Measurements from ENCODE around the gene TMPRSS11D. TPM values are rescaled to one million over a fixed set of nuclear protein-coding genes. Genes with fewer than 3 reads are reported as not detected.

The TMPRSS11D gene
- total and polyA plus RNA-seq, 7 donors = 0.10 TPM; not detected in 6

- ATAC-seq (no peak), DNase-seq (no peak)
- 73 to 83% (median 77%) methylated on average over 1 of the region's 1 CpG for WGBS, 3 donors
- no peak overlapping the region for H3K4me3 ChIP-seq
- no peaks in the 10 kb centered on the region for H3K36me3 ChIP-seq (ENCODE audit: insufficient read depth in 1 of 2, low read depth in 1 of 2)
- intact Hi-C loops (cut with DNase I) = no loop called here
- no peaks in the 10 kb centered on the region for H3K27me3 ChIP-seq (ENCODE audit: insufficient read depth in 3 of 3, low read length in 2 of 3)
- H3K27ac ChIP-seq = no peak overlapping the region
- no peaks in the 10 kb centered on the region for H3K9me3 ChIP-seq
- no peak for TF ChIP-seq CTCF (IDR thresholded peaks at IDR 0.05)
- no peaks in the 10 kb centered on the region for H3K4me1 ChIP-seq
These were observed 10.9 kb upstream of the TMPRSS11D start for GRCh38 chr4:67894659-67895058.

GRCh38 chr4:67892905-67893304 lies 9.1 kb upstream of the TMPRSS11D start:
- no peaks in the 10 kb centered on the region for H3K4me1 ChIP-seq

GRCh38 chr4:67892253-67892652 lies 8.5 kb upstream of the TMPRSS11D start:
- Histone ChIP-seq H3K27ac (no peak overlapping the region), H3K36me3 (ENCODE audit: insufficient read depth in 1 of 2, low read depth in 1 of 2) (no peaks in the 10 kb centered on the region), H3K27me3 (ENCODE audit: insufficient read depth in 3 of 3, low read length in 2 of 3) (no peaks in the 10 kb centered on the region), H3K4me1 (no peaks in the 10 kb centered on the region), H3K9me3 (no peaks in the 10 kb centered on the region), H3K4me3 (no peak overlapping the region)
- TF ChIP-seq CTCF (IDR thresholded peaks at IDR 0.05) = no peak
- ATAC-seq (no peak), DNase-seq (no peak)
- WGBS, 3 donors = 87 to 92% (median 90%) methylated on average over 2 of the region's 2 CpGs
- intact Hi-C loops (cut with DNase I) = no loop called here

More at GRCh38 chr4:67892905-67893304, 9.1 kb upstream of the TMPRSS11D start:
- H3K27me3 ChIP-seq (ENCODE audit: insufficient read depth in 3 of 3, low read length in 2 of 3) = no peaks in the 10 kb centered on the region
- intact Hi-C loops (cut with DNase I) = no loop called here
- ATAC-seq = no peak
- 61 to 69% (median 68%) methylated on average over 3 of the region's 3 CpGs for WGBS, 3 donors
- no peak overlapping the region for H3K27ac ChIP-seq
- no peak overlapping the region for H3K4me3 ChIP-seq
- no peaks in the 10 kb centered on the region for H3K9me3 ChIP-seq
- no peak for DNase-seq
- no peaks in the 10 kb centered on the region for H3K36me3 ChIP-seq (ENCODE audit: insufficient read depth in 1 of 2, low read depth in 1 of 2)
- TF ChIP-seq CTCF (IDR thresholded peaks at IDR 0.05) = no peak

- Histone ChIP-seq H3K36me3 (ENCODE audit: insufficient read depth in 1 of 2, low read depth in 1 of 2) (no peaks in the 10 kb centered on the region), H3K4me1 (no peaks in the 10 kb centered on the region), H3K27me3 (ENCODE audit: insufficient read depth in 3 of 3, low read length in 2 of 3) (no peaks in the 10 kb centered on the region), H3K27ac (no peak overlapping the region), H3K4me3 (no peak overlapping the region), H3K9me3 (no peaks in the 10 kb centered on the region)
- DNase-seq = no peak
- TF ChIP-seq CTCF (IDR thresholded peaks at IDR 0.05) = no peak
- ATAC-seq = no peak
- intact Hi-C loops (cut with DNase I) = no loop called here
These were observed 7.8 kb upstream of the TMPRSS11D start for GRCh38 chr4:67891645-67892044.

GRCh38 chr4:67886281-67886680 lies 2.5 kb upstream of the TMPRSS11D start:
- no peaks in the 10 kb centered on the region for H3K27me3 ChIP-seq (ENCODE audit: insufficient read depth in 3 of 3, low read length in 2 of 3)
- WGBS, 3 donors = 52 to 64% (median 52%) methylated on average over 4 of the region's 4 CpGs
- intact Hi-C loops (cut with DNase I) = no loop called here
- TF ChIP-seq CTCF (IDR thresholded peaks at IDR 0.05) = no peak
- DNase-seq (no peak), ATAC-seq (no peak)
- H3K4me1 ChIP-seq = no peaks in the 10 kb centered on the region
- no peak overlapping the region for H3K27ac ChIP-seq
- H3K36me3 ChIP-seq (ENCODE audit: insufficient read depth in 1 of 2, low read depth in 1 of 2) = no peaks in the 10 kb centered on the region
- no peaks in the 10 kb centered on the region for H3K9me3 ChIP-seq
- H3K4me3 ChIP-seq = no peak overlapping the region

Measured in psoas muscle (tissue), 8 donors.